Heart right ventricle (tissue), 16 donors: Measurements from ENCODE around the gene AFG1L. TPM values are rescaled to one million over a fixed set of nuclear protein-coding genes. Genes with fewer than 3 reads are reported as not detected.

ENCODE experiments used
- ATAC-seq, 8 donors: fragments of 200-7000 bp; cut with Tn5 transposase; one replicate each; pipeline ENCODE4 v1.9.1; 2020; ENCODE audit warnings: mild to moderate bottlenecking in 8 of 8, moderate library complexity in 8 of 8, moderate number of reproducible peaks in 1 of 8
- DNase-seq, 2 donors: peaks; one replicate each; pipeline ENCODE4 v3.0.0-alpha.2; 2020
- H3K27ac ChIP-seq, 10 donors: fragments of 200-600 bp; sonication (generic) in 2 of 10; one replicate each; pipeline versions ENCODE4 v1.5.0 to v1.8.0; 2020 to 2022; ENCODE audit warnings: mild to moderate bottlenecking in 3 of 10
- H3K27me3 ChIP-seq, 7 donors: fragments of 200-600 bp; one replicate each; pipeline ENCODE4 v1.8.0; 2021 to 2022; ENCODE audit warnings: mild to moderate bottlenecking in 2 of 7
- H3K36me3 ChIP-seq, 9 donors: fragments of 200-600 bp; sonication (generic) in 1 of 9; one replicate each; pipeline versions ENCODE4 v1.5.0 to v1.8.0; 2020 to 2022; ENCODE audit warnings: mild to moderate bottlenecking in 2 of 9
- H3K4me1 ChIP-seq, 9 donors: fragments of 200-600 bp; sonication (generic) in 1 of 9; one replicate each; pipeline versions ENCODE4 v1.5.0 to v1.8.0; 2020 to 2022; ENCODE audit warnings: mild to moderate bottlenecking in 4 of 9
- H3K4me3 ChIP-seq, 10 donors: fragments of 200-600 bp; sonication (generic) in 2 of 10; one replicate each; pipeline versions ENCODE4 v1.5.0 to v1.8.0; 2020 to 2022; ENCODE audit warnings: mild to moderate bottlenecking in 7 of 10, moderate library complexity in 2 of 10
- H3K9me3 ChIP-seq, 11 donors: fragments of 200-600 bp in 10 of 11; sonication (generic) in 2 of 11; one replicate each; pipeline versions ENCODE4 v1.5.0 to v1.8.0; 2013 to 2022; ENCODE audit warnings: mild to moderate bottlenecking in 2 of 11, control low read depth in 1 of 11, moderate library complexity in 1 of 11
- WGBS, 2 donors: extraction: QIAGEN DNeasy Blood & Tissue Kit; methylation state at CpG; one replicate each; pipeline ENCODE4 v1.1.7; 2013; ENCODE audit warnings: inconsistent platforms in 1 of 2; 5-methylcytosine and 5-hydroxymethylcytosine counted together
- intact Hi-C, 10 donors: fragments of 100-400 bp; cut with DNase I; formaldehyde crosslinking; loops; one replicate each; pipeline versions ENCODE4 v1.11.1 to v1.14.2; 2022
- polyA plus RNA-seq, 2 donors: library from polyadenylated mRNA; stranded (reverse); fragments of 200-250 nt; gene quantifications; one replicate each; pipeline ENCODE4 v1.2.3, GENCODE V29; 2013
- total RNA-seq, 10 donors: library from RNA; stranded (reverse); fragmentation: NEBNext Ultra II Directional in 3 of 10; extraction: Animal tissue kit (Norgen Biotek cat#: 25700) in 3 of 10; gene quantifications; one replicate each; pipeline versions ENCODE4 v1.2.1 to v1.2.4, GENCODE V29; 2021 to 2023
- TF ChIP-seq, protein P1 (sequence below), 9 donors: fragments of 200-600 bp; sonication (generic) in 2 of 9; IDR thresholded peaks; one replicate each; pipeline versions ENCODE4 v1.5.0 to v1.8.0; 2021 to 2022; ENCODE audit warnings: antibody characterized with exemption in 9 of 9, mild to moderate bottlenecking in 5 of 9, moderate library complexity in 1 of 9
- donor health status: Arrhythmogenic right ventricular cardiomyopathy.
- donor health status: ischemic (EF 13 %, LVEDD 7.1; RV severe dilation, severe dysfunction).
- donor health status: healthy with polysubstance abuse.
- donor health status: DM: no; HTN: yes; CAD: no.
- donor health status: DM: no; HTN: no; CAD: no.
- donor health status: ischemic (EF 25% LVEDD 6.9; RV normal size, moderate dysfunction).
- donor health status: ischemic (EF 25% LVEDD 5.7; RV mildly dilated, moderate dysfunction).
- donor health status: healthy.
- donor health status: DM: yes; HTN: yes; CAD: no.
- donor health status: Ischemic cardiomyopathy.
- donor health status: ischemic (EF 35%, LVEDD 5.7; RV mildly dilated, moderate dysfunction).
- donor health status: nonischemic (EF 11% LVEDD 7.7; RV severe dilation, severe dysfunction).
- donor health status: DM: yes; HTN: yes; CAD: no.
- donor health status: PGD.
- donor health status: ischemic (EF 29% LVEDD 5.4; RV normal size, mild dysfunction).
- donor health status: nonischemic (EF 23%, LVEDD 6.1; RV moderate dilation, normal function).

Gene AFG1L
- total and polyA plus RNA-seq, 12 donors, result 1.9 to 18.8 (median 12.8) TPM

DNA sequence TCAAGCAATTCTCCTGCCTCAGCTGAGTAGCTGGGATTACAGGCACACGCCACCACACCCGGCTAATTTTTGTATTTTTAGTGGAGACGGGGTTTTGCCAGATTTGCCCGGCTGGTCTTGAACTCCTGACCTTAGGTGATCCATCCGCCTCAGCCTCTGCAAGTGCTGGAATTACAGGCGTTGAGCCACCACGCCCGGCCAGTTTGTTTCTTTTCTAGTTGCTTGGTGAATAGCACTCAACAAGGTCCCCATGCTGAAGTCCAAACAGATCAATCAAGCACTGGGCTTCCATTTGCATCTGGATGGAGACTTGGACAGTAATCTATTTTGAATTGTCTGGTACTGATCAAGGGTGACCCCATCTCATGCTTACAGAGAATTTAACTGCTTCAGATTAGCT lies 157.0 kb downstream of the AFG1L start:
- 94 to 96% methylated on average over 8 of the region's 8 CpGs for WGBS, 2 donors
- TF ChIP-seq, protein P1, sequence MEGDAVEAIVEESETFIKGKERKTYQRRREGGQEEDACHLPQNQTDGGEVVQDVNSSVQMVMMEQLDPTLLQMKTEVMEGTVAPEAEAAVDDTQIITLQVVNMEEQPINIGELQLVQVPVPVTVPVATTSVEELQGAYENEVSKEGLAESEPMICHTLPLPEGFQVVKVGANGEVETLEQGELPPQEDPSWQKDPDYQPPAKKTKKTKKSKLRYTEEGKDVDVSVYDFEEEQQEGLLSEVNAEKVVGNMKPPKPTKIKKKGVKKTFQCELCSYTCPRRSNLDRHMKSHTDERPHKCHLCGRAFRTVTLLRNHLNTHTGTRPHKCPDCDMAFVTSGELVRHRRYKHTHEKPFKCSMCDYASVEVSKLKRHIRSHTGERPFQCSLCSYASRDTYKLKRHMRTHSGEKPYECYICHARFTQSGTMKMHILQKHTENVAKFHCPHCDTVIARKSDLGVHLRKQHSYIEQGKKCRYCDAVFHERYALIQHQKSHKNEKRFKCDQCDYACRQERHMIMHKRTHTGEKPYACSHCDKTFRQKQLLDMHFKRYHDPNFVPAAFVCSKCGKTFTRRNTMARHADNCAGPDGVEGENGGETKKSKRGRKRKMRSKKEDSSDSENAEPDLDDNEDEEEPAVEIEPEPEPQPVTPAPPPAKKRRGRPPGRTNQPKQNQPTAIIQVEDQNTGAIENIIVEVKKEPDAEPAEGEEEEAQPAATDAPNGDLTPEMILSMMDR (IDR thresholded peaks at IDR 0.05), result no peak

GRCh38 chr6:108452711-108453195 lies 157.9 kb downstream of the AFG1L start:
- Histone ChIP-seq H3K36me3 (no peaks in the 10 kb centered on the region), H3K9me3 (no peaks in the 10 kb centered on the region), H3K27ac (peak overlapping the region in 8 of 10 donors; percentile 1 to 84 (median 50)), H3K4me3 (no peak overlapping the region), H3K4me1 (peaks cover 2 to 41% (median 22%) of the 10 kb centered on the region in 9 donors), H3K27me3 (no peaks in the 10 kb centered on the region)
- intact Hi-C loops, result no loop called here
- DNase-seq (peak in 1 of 2 donors; percentile 15), ATAC-seq (peak in 7 of 8 donors; percentile 29 to 80 (median 59))
- 55 to 67% methylated on average over 4 of the region's 4 CpGs for WGBS, 2 donors
- TF ChIP-seq, protein P1 (IDR thresholded peaks at IDR 0.05), result peak in 1 of 9 donors; percentile 12

More for the DNA sequence above, 157.0 kb downstream of the AFG1L start:
- H3K36me3 ChIP-seq, result no peaks in the 10 kb centered on the region
- H3K27me3 ChIP-seq, result no peaks in the 10 kb centered on the region
- intact Hi-C loops, result no loop called here
- H3K4me1 ChIP-seq, result peaks cover 2 to 46% (median 22%) of the 10 kb centered on the region in 9 donors
- ATAC-seq (no peak), DNase-seq (no peak)
- no peaks in the 10 kb centered on the region for H3K9me3 ChIP-seq
- no peak overlapping the region for H3K4me3 ChIP-seq
- peak overlapping the region in 4 of 10 donors; percentile 50 to 84 (median 67) for H3K27ac ChIP-seq

DNA sequence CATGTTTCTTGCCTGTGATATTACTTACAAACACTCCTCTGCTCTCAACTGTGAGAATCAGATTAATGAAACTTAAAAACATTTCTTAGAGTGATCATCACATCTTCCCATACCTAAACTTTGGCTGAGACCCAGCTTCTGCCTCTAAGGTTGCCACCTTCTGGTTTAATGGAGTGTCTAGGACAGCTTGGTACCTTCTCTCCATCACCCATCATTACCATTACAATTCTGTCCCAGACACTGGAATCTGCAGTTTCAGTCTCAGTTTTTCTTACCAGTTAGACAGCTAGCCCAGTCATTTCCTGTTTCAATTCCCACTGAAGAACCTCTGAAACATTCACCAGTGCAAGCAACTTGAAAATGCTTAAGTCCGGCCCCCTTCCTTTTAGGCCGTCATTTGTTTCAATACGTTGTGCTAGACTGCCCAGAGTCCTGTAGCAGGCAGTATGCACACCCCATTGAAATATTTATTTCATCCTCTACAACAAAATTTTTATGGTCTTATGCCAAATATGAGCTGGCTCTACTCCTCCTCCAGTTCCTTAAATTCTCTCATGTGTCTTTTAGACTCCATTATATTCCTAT lies 158.8 kb downstream of the AFG1L start:
- Histone ChIP-seq H3K4me1 (peaks cover 2 to 32% (median 22%) of the 10 kb centered on the region in 9 donors), H3K4me3 (no peak overlapping the region), H3K9me3 (no peaks in the 10 kb centered on the region), H3K27ac (peak overlapping the region in 7 of 10 donors; percentile 1 to 84 (median 51)), H3K36me3 (no peaks in the 10 kb centered on the region), H3K27me3 (no peaks in the 10 kb centered on the region)
- intact Hi-C loops, result no loop called here
- ATAC-seq (peak in 7 of 8 donors; percentile 38 to 83 (median 53)), DNase-seq (peak in 1 of 2 donors; percentile 15)
- TF ChIP-seq, protein P1 (IDR thresholded peaks at IDR 0.05), result peak in 1 of 9 donors; percentile 9
- 44 to 52% methylated on average over 3 of the region's 3 CpGs for WGBS, 2 donors

- intact Hi-C loops, result no loop called here
- Histone ChIP-seq H3K27me3 (no peaks in the 10 kb centered on the region), H3K9me3 (no peaks in the 10 kb centered on the region), H3K4me1 (peaks cover 2 to 32% (median 22%) of the 10 kb centered on the region in 9 donors), H3K27ac (peak overlapping the region in 3 of 10 donors; percentile 64 to 84 (median 70)), H3K36me3 (no peaks in the 10 kb centered on the region), H3K4me3 (no peak overlapping the region)
- DNase-seq, result no peak
- no peak for ATAC-seq
- TF ChIP-seq, protein P1 (IDR thresholded peaks at IDR 0.05), result no peak
- 97 to 98% methylated on average over 2 of the region's 2 CpGs for WGBS, 2 donors
These were observed 159.5 kb downstream of the AFG1L start for GRCh38 chr6:108454356-108454755.
